Right forelimb (tissue), 1 donor: ENCODE data around the gene CLK1.
"Not testable (repeated sequence)": the region's sequence is repeated elsewhere in the genome, so short reads cannot be mapped to it uniquely, and the experiment has no call there.

Experiments used
- DNase-seq: peaks from one replicate; pipeline ENCODE4 v3.0.0-alpha.2; 2018

The CLK1 gene

DNA sequence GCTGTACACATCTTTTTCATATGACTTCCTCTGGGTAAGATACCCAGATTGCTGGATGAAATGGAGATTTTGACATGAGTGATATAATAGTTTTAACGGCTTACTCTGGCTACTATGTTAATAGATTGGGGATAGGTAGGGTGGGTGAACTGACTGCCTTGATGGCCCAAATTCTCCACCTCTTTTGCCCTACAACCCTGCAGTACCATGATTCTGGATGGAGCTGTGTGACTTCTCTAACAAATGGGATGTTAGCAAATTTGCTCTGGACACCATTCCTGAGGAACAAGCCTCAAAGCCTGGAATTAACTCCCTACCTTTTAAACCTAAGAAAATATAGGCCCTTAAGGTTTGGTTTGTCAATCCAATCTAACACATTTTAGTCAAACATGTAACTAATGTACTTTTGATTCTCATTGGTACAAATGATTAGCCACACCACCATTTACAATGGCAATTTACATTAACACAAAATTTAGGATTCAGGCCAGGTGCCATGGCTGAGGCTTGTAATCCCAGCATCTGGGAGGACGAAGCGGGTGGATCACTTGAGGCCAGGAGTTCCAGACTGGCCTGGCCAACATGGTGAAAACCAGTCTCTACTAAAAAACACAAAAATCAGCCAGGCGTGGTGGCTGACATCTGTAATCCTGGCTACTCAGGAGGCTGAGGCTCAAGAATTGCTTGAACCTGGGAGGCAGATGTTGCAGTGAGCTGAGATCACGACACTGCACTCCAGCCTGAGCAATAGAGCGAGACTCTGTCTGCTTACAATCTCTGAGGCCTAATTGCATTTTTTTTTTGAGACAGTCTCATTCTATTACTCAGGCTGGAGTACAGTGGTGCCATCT, 12.8 kb downstream of the CLK1 start:
- no peak for DNase-seq

DNA sequence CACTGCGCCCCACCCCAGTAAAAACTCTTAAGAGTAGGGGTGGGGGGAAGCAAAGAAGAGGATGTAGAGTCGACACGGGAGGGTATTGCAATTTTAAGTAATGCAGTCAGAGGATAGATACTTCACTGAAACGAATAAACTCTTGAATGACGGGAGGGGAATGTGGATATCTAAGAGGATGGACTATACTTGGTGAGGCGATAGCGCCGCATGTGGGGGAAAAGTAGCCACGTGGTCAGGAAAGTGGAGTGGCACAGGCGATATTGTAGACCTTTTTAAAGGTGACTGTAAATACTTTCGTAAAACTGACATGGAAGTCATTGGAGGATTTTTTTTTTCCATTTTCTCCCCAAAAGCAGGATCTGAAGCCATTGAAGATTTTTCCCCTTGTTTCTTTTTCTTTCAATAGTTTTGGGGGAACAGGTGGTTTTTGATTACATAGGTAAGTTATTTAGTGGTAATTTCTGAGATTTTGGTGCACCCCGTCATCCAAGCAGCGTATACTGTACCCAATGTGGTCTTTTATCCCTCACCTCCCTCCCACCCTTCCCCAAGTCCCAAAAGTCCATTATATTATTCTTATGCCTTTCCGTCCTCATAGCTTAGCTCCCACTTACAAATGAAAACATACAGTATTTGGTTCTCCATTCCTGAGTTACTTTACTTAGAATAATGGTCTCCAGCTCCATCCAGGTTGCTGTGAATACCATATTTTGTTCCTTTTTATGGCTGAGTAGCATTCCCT, 13.8 kb downstream of the CLK1 start:
- DNase-seq = no peak

DNA sequence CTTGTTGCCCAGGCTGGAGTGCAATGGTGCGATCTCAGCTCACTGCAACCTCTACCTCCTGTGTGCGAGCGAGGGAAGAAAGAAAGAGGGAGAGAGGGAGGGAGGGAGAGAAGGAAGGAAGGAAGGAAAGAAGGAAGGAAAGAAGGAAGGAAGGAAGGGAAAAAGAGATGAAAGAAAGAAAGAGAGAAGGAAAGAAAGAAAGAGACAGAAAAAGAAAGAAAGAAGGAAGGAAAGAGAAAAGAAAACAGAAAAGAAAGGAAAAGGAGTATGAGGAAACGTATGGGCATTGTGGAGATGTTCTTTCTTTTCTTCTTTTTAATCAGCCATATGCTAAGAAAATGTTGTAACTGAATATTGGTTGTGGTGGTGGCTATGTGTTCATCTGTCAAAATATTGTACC, 16.5 kb downstream of the CLK1 start:
- DNase-seq = no peak

DNA sequence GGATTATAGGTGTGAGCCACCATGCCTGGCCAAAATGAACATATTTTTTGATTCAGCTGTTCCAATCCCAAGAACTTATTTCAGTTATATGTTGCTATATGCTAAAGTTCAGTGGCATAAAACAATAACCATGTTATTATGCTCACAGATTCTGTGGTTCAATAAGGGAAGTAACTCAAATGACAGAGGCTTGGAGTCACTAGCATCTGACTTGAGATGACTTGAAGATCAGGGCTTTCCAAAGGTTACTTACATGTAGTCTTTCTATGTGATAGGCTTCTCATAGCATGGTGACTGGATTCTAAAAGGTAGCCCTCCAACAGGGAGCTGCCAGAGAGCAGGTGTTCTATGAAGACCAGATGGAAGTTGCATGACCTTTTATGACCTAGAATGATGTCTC, 17.2 kb downstream of the CLK1 start:
- DNase-seq = no peak

DNA sequence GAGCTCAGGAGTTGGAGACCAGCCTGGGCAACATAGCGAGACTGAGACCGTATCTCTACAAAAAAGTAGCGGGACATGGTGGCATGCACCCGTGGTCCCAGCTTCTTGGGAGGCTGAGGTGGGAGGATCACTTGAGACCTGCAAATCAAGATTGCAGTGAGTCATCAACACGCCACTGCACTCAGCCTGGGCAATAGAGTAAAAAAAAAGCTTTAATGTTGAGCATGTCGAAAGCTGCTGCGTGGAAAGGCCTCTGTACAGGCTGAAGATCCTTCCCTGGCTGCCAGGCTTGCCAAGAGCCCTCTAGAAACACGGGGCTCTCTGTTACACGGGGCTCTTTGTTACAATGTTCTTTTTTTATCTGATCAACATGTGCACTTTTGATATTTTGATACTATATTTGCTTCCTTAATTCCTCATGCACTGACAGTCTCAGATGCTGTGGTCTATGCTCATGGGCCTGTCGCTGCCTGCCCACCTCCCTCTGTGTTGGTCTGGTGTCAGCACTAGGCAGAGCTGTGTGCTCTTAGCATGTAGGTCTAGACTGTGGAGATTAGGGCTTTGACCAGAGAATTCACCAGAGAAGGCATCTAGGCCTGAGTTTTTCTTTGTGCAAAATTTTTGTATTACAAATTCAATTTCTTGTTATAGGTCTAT, 18.7 kb downstream of the CLK1 start:
- DNase-seq = no peak

DNA sequence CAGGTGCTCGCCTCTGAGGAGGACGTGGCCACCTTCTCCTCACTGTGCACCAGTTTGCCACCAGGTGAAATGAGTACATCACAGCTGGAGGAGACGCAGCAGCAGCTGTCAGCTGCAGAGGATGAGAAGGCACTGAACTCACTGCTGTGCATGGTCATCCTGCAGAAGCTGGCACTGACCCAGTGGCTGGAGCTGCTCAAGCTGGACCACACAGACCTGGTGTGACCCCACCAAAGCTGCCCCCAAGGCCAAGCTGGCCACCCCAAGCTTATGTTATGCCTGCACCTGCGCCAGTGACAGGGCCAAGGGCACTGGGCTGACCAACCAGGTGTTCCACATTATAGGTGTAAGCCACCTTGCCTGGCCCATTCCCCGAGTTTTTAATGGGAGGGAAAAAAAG, 19.3 kb downstream of the CLK1 start:
- no peak for DNase-seq

DNA sequence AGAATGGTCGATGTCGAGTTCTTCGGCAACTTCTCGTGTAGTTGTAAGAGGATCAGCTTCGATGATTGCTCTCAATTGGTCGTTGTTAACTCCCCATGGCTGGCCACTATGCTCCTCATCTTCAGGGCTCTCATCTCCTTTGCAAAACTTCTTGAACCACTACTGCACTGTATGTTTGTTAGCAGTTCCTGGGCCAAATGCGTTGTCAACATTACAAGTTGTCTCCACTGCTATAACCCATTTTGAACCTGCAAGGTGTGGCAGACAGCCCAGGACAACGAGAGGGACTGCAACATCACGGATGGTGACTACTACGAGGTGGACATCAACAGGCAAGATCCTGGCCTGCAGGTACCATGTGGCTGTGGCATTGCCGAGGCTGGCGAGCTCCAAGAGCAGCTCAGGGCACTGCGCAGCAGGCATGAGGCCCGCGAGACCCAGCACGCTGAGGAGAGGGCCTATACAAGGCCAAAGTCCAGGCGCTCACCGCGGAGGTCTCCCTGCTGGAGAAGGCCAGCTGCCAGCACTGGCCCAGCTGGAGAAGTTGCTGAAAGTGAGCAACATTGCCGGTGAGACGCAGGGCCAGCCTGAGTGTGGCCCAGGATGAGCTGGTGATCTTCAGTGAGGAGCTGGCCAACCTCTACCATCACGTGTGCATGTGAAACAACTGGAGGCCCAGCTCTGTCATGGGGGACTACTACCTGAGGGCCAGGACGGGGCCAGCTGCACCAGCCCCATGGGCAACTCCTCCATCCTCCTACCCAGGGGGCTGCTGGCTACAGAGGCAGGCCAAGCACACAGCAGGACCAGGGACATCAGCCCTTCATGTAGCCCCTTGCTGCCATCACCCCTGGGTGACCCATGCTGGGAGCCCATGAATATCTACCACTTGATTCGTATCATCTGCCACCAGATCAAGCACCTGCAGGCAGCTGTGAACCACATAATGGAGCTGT, 20.2 kb downstream of the CLK1 start:
- no peak for DNase-seq

DNA sequence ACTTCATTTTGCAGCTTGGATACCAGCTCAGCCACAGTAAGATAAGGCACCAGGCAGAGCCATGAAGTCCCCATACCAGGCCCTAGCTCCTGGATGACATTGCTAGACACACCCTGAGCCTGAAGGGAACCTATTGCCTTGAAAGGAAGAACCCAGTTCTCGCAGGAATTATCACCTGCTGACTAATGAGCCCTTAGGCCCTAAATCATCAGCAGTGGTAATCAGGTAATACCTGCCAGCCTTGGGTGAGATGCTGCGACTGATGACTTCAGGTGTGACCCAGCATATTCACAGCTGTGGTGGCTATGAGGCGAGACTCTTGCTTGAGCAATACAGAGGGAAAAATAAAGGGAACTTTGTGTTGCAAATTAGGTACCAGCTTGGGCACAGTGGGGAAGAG, 24.9 kb downstream of the CLK1 start:
- no peak for DNase-seq

DNA sequence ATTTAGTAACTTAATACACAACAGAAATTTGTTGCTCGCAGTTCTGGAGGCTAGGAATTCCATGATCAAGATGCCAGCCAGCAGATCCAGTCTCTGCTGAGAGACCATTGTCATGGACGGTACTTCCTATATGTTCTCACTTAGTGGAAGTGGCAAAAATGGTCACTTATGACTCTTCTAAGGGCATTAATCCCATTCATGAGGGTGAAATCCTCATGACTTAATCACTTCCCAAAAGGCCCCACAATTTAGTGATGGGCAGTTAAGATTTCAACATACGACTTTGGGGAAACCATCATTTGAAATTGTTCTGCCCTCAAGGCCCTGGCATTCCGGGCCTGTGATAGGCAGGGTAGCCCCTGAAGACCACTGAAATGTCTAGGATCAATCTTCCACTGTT, 29.8 kb downstream of the CLK1 start:
- no peak for DNase-seq

DNA sequence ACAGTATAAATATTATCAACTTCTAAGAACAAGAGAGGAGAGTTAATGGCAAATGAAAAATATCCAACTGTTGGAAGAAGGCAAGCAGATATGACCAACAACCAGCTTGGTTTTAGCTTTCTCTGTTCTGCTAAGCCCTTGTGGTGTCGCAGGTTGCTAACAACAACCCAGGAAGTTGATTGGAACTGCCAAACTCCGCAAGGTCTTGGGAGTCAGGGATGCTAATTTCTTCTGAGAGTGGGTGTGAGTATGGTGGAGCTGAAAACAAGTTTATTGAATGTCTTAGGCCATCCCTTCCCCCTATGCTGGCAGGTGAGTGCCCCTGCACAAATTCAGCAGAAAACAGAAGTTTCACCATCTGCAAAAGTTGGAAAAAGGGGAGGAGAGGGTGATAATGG, 35.2 kb downstream of the CLK1 start:
- no peak for DNase-seq

DNA sequence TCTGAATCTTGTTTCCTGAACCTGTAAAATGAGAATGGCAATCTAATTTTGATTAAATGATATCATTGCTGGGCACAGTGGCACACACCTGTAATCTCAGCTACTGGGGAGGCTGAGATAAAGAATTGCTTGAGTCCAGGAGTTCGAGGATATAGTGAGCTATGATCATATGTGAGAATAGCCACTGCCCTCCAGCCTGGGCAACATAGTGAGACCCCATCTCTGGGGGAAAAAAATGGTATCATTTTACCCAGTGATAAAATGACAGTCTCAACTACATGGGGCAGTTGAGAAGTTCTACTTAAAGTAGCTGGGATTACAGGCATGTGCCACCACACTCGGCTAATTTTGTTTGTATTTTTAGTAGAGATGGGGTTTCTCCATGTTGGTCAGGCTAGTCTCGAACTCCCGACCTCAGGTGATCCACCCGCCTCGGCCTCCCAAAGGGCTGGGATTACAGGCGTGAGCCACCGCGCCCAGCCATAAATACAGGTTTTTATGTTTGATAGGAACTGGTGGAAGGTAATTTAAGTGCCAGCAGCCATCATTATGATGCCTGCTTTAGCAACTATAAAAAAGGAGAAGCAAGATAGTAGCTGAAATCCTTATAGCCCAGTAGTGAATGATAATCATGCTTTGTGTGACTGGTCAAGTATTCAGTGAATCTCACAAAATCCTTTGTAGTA, 35.7 kb downstream of the CLK1 start:
- no peak for DNase-seq

DNA sequence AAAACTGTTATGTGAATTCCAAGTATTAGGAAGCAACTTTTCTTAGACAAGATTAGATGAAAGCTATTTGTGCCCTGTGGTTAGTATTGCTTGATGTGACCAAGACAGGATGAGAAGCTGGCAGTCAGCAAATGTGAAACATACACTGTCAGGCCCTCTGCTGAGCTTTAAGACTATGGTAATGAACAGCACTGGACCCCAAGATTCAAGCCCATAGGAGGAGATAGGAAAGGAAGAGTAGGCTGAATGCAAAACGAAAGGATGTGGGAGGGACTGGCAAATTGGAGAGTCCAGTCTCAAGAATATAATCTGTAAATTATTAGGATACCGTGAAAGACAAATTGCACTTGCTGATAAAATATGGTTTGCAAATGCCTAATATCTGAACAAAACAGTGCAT, 36.4 kb downstream of the CLK1 start:
- DNase-seq = no peak

DNA sequence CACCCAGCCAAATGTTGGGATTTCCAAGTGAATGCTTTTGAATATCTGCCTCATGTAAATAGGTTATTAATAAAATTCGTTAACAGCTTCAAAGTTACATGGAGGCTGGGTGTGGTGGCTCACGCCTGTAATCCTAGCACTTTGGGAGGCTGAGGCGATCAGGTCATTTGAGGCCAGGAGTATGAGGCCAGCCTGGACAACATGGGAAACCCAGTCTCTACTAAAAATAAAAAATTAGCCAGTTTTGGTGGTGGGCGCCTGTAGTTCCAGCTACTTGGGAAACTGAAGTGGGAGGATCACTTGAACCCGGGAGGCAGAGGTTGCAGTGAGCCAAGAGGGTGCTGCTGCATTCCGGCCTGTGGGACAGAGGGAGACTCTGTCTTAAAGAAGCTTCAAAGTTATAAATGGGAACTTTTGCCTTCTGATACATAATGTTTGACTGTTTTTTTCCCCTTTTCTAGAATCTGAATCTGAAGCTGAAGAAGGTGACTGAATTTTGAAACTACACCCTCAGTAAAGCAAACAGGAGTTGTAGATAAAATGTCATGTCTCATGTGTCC, 42.7 kb downstream of the CLK1 start:
- DNase-seq = no peak

DNA sequence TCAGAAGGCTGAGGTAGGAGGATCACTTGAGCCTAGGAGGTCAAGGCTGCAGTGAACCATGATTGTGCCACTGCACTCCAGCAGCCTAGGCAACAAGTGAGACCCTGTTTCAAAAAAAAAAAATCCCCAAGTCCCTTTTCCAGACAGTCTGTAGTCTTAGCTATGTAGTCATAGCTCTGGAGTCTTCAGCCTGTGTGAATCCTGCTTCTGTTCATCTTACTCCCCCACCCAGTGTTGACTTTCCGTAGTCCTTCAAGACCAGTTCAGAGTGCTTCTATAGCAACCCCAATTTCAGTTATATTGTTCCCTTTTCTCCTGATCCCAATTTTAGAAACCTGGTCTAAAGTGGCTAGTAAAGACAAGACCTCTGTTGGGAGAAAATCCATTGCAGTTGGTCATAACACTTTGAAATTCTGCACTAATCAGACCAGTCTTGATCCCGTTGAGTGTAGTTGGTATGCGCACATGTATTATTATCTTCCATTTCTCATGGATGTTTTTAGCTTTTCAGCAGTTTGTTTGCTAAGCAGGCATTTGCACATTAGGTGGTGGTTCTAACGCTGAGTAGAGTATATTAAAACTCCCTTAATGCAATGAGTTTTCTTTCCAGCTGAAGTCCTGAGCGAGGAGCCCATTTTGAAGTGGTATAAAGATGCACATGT, 43.8 kb downstream of the CLK1 start:
- no peak for DNase-seq

DNA sequence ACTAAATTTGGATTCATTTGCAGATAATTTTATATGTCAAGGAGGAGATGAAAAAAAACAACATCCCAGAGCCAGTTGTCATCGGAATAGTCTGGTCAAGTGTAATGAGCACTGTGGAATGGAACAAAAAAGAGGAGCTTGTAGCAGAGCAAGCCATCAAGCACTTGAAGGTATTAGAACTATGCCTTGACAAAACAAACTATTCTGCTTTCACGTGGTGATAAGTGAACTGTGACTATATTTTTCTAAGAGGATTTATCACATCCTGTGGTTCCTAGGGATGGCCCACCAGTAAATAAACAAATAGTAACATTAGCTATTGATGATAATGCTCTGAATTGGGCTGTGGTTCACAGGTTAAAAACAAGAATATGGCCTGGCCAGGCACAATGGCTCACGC, 45.7 kb downstream of the CLK1 start:
- DNase-seq = not testable (repeated sequence)

DNA sequence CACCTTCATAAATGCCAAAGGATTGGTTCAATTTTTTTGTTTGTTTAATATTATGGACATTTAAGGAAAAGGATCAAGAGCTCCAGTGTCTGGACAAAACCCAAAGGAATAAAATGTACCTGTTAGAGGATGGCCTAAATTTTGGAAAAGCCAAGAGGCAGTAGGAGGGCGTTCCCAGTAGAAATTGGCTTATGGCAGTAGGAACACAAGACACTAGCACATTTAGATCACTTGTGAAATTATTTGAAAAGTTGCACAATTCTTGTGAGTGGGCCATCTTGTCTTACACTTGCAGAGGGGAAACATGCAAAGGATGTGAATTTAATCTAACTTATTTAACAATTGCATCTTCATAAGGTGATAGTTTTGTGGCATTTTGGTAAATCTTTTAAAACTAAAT, 49.5 kb downstream of the CLK1 start:
- DNase-seq = no peak

DNA sequence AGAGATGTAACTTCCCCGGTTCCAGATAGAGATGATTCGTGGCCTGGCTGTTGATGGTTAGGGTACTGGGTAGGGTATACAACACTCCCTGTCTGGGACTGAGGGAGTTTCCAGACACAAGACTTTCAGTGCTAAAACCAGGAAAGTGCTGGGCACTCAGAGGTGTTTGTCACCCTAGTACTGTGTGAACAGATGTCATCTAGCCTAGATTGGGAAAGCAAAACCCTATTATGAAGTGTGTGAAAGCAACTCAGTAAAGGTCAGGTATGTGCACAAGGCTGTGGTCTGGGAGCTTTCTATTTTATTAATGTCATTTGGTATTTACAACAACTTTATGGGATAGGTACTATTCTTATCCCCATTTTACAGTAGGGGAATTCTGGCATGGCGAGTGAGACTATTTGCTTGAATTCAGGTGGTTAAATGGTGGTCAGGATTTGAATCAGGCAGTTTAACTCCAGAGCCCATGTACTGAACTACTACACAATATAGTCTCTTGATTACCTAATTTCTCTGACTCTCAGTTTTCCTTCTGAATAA, 50.1 kb downstream of the CLK1 start:
- no peak for DNase-seq

DNA sequence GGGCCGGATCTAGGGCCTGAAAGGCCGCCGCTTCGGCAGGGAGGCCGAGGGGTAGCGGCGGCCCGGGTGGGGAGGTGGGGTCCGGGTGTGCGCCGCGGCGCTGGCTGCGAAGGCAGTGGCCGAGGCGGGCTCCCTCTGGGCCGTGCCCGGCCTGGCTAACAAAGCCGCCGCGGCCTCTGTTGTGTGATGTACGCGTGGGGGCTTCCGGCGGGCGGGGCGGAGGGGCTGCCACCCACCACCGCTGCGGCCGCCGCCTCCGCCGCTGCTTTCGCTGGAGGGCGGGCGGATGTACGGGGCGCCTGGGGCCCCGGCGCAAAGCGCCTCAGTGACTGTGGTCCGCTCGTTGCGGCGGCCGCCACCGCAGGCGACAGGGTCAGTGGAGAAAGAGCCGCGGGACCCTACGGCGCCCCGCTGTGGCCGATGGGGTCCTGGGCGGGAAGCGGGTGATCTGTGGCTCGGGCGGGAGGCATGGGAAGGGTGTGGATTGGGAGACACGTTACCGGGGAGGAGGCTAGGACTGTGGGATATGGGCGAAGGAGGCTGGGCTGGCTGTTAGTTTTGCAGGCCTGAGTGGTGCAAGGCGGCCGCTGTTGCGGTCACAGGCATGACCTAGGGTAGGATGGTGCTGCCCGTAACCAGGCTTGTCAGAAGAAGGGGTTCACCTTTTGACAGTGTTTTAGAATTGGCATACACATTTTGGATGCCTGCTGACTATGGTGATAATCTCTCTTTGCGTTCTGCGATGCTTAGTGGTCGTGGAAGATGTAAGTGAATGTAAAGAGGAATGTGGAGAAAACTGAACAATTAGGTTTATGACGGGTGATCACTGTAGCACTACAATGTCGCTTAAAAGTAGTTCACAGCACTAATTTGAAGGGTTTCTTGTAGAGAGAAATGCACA, 52.1 kb downstream of the CLK1 start:
- peak; percentile 82 for DNase-seq

DNA sequence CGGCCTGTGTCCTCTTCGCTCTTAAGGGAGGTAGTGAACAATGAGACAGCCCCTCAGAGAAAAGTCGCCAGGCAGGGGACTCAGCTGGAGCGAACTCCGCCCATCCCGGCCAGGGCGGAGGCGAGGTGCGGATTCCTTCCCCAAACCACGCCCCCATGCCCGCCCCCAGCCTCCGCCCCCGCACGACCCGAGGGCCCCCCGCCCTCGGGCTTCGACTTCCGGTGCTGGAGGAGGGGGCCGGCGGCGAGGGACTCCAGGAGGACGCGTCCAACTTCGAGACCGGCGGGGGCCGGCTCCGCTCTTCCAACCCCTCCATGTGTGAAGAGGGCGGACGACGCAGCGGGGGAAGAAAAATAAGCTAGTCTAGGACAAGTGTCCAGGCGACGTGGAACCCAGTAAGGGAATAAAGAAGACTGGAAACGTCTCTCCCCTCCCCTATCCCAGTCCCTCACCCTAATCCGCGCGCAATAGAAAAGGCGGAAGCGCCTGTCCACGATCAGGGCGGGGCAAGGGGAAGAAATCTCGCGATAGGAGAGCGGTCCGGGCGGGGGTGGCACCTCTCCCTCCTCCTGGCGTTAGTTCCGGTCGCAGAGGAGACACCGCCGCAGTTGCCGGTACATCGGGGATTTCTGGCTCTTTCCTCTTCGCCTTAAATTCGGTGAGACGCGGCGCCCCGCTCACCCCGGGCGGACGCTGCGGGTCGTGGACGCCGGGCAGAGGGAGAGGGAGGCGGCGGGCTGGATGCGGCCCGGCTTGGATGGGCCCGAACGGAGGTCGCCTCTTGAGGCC, 52.9 kb downstream of the CLK1 start, which contains the start of gene BZW1:
TSS of gene BZW1 (plus strand) at position 578 of the 789 bp plus-strand sequence. CDS start 1,308 bp downstream, outside the sequence.
- DNase-seq = peak; percentile 98
